Fibroblast of pulmonary artery (primary cell): ENCODE data around the gene CFL2.

Source experiments
- DNase-seq: peaks from one replicate; pipeline ENCODE4 v3.0.0-alpha.2; 2010; ENCODE audit warnings: low read depth
- H3K4me3 ChIP-seq: replicated peaks from 2 replicates; pipeline ENCODE4 v1.5.1; 2011; ENCODE audit warnings: low read depth, mild to moderate bottlenecking, control low read depth, low read length, moderate library complexity
- TF ChIP-seq, protein P1 (sequence below): IDR thresholded peaks from 2 replicates; pipeline ENCODE4 v1.5.1; 2011; ENCODE audit warnings: mild to moderate bottlenecking, control low read depth, low read length, inconsistent platforms; ENCODE audit errors: missing control alignments

CFL2 gene

DNA sequence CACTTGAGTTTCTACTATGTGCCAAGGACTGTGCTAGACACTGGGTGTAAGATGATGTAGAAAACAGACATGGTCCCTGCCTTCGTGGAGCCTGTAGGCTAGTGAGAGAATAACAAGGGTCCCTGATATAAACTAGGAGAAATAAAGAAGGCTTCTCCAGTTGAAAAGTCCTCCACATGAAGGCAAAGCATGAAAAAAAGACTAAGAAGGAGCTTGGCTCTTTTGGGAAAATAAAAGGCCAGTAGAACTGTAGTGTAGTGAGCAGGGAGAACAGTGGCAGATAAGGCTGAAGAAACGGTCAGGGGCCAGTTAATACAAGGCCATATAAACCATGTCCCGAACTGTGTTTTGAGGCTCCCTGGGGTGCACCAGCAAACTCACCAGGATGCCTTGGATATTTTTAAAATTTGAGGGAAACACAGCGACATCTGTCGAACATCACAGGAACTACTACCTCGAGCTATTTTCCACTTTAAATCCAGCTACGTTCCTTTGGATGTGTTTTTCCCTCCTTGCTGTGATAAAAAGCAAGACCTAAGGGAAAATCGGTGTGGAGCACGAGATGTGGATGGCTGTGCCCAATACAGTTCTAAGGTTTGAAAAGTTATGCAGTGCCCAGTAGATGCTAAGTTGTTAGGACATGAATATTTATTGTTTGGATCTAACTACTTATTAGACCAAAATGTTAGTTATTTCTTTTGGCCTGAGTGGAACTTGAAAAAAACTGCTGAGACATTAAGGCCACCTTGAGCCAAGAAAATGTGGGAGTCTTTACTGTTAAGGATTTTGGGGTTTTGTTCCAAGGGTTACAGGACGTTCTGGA is 8.5 kb upstream of the CFL2 start:
- peak; percentile 73 for DNase-seq
- TF ChIP-seq, protein P1, sequence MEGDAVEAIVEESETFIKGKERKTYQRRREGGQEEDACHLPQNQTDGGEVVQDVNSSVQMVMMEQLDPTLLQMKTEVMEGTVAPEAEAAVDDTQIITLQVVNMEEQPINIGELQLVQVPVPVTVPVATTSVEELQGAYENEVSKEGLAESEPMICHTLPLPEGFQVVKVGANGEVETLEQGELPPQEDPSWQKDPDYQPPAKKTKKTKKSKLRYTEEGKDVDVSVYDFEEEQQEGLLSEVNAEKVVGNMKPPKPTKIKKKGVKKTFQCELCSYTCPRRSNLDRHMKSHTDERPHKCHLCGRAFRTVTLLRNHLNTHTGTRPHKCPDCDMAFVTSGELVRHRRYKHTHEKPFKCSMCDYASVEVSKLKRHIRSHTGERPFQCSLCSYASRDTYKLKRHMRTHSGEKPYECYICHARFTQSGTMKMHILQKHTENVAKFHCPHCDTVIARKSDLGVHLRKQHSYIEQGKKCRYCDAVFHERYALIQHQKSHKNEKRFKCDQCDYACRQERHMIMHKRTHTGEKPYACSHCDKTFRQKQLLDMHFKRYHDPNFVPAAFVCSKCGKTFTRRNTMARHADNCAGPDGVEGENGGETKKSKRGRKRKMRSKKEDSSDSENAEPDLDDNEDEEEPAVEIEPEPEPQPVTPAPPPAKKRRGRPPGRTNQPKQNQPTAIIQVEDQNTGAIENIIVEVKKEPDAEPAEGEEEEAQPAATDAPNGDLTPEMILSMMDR, result peak; percentile 80
- H3K4me3 ChIP-seq, result no peak overlapping the region

DNA sequence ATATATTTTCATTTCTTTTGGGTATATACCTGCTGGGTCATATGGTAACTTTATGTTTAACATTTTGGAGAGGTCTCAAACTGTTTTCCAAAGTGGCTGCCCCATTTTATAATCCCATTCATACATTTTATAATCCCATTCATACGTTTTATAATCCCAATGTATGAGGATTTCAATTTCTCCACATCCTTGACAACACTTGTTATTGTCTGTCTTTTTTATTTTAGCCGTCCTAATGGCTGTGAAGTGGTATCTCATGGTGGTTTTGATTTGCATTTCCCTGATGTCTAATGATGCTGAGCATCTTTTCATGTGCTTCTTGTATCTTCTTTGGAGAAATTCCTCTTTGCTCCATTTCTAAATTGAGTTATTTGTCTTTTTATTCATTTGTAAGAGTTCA is 6.7 kb upstream of the CFL2 start:
- no peak overlapping the region for H3K4me3 ChIP-seq
- TF ChIP-seq, protein P1, result no peak
- DNase-seq, result no peak

DNA sequence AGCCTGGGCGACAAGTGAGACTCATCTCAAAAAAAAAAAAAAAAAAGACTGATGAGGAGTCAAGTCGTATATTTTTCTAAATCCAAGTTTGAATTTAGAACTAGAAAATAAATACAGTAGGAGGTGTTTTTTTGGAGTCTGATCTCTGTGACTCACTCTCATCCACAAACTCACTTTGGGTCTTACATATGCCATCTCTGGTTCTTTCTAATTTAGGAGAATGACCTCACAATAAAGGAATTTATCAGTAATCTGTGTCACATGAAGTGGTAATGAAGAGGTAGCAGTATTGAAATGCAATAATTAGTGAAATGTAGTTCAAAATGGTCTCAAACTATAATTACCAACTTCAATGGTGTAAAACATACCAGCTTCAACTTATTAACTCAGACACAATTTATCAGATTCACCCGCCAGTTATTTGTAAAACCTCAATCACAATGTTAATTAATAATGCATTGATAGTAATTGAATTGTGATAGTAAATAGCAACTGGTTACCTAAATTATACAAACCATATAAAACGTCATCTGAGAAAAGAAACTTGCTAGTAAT is 4.4 kb upstream of the CFL2 start:
- no peak overlapping the region for H3K4me3 ChIP-seq
- TF ChIP-seq, protein P1, result no peak
- no peak for DNase-seq

DNA sequence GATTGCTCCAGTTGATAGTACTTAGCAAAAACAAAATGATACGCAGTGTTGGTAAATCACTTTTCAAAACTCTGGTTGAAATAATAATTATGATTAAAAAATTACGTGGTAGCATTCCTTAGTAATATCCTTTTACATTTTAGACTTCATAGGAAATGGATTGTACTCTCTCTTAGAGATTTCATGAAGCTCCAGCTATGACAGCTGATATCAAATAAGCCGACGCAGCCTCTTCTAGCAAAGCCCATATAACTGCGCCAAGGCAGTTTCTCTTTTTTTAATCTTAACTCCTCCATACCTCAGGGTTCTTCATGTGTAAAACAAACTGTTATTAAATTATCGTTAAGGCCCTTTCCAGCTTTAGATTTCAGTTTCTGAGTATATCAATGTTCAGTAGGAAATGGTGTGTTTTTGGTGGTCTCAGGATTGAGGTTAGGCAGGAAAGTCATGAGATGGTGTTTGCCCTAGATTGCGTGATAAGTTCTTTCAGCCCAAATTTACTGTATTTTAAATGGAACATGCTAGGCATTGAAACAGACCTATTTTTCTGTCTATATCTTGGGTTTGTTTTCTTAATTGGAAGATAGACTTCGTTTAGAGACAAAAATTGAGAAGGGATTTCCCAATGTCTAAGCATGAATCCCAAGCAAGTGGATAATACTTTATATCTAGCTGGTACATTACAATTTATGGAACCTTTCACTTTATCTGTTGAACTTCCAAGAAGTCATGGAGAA is 902 bp upstream of the CFL2 start:
- no peak for DNase-seq
- TF ChIP-seq, protein P1, result no peak
- peak overlapping the region; percentile 71 for H3K4me3 ChIP-seq

DNA sequence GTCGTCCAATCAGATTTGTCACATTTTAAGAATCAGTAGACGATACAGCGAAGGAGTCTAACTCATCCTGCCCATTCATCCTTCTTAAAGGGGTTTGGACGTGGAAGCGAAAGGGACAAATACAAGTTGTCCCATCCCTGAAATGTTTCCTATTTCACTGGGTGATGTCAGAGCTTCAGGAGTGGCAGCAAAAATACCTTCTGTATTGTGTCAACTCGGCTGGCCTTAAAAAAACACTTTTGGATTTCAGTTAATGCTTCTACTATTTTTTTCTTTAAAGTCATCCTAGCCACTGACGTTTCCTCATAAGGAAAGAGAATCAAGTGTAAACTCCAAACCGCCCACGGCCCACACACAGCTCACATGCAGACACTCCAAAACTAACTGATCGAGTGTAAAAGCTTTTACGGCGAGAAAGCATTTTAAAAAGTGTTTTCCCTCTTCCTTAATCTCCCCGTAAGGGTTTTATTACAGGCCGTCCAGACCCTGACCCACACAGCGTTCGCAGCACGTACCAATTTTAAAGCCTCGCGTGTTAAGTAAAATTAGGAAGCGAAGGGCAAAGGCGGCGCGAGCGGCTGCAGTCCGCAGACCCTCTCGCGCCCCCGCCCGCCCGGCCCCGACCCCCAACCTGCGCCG is 593 bp downstream of the CFL2 start:
- peak overlapping the region; percentile 71 for H3K4me3 ChIP-seq
- peak; percentile 67 for DNase-seq
- TF ChIP-seq, protein P1, result no peak

DNA sequence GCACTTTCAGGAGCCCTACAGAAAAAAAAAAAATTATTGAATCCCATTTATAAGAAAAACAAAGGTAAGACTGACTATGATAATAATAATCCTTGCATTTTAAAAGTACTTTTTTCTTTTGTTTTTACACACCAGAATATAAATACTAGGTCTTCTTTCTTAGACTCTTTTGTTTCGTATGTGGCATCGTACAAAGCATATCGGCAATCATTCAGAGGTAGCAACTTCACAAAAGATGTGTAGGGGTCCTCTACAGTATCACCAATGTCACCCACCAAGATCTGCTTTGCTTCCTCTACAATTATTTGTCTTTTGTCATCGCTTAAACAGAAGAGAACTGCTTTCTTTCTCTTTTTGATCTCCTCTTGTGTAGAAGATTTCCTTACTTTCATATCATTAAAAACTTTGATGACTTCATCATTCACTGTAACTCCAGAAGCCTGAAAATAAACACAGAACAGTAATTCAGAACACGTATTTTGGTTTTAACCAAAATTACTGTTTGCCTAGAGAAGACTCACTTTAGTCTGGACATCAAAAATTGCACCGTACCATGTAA is 1.2 kb downstream of the CFL2 start:
- no peak for DNase-seq
- peak overlapping the region; percentile 71 for H3K4me3 ChIP-seq

More for the DNA sequence above, 1.2 kb downstream of the CFL2 start:
- TF ChIP-seq, protein P1, result no peak
